HepG2 (cell line): Measurements from ENCODE around the gene RAB6B. TPM values are rescaled to one million over a fixed set of nuclear protein-coding genes. Genes with fewer than 3 reads are reported as not detected.
A peak's percentile ranks its signal among the peaks of the same experiment; 100 is the strongest.

Source experiments
- ARNT ChIP-seq: fragments of 450-650 bp; IDR thresholded peaks from 2 replicates; pipeline ENCODE4 v1.6.1; 2017
- CBX1 ChIP-seq: IDR thresholded peaks from one replicate; pipeline ENCODE4 v1.6.1; 2016; ENCODE audit warnings: antibody characterized with exemption, low read depth
- DPF2 ChIP-seq: sonication (generic); formaldehyde crosslinking; IDR thresholded peaks from 2 replicates; pipeline ENCODE4 v1.4.0; 2020; ENCODE audit warnings: mild to moderate bottlenecking, low read depth, missing genetic modification reagents, borderline replicate concordance
- DR1 ChIP-seq: sonication (generic); formaldehyde crosslinking; IDR thresholded peaks from 2 replicates; pipeline ENCODE4 v1.8.0; 2021; ENCODE audit warnings: mild to moderate bottlenecking, missing genetic modification reagents, inconsistent platforms
- ELF1 ChIP-seq: sonication (generic); formaldehyde crosslinking; IDR thresholded peaks from 2 replicates; pipeline ENCODE4 v1.4.0; 2020; ENCODE audit warnings: missing genetic modification reagents
- FUBP1 ChIP-seq: sonication (generic); formaldehyde crosslinking; IDR thresholded peaks from 2 replicates; pipeline ENCODE4 v1.5.1; 2020; ENCODE audit warnings: missing genetic modification reagents, mild to moderate bottlenecking, borderline replicate concordance
- HMG20A ChIP-seq: IDR thresholded peaks from 2 replicates; pipeline ENCODE4 v1.6.1; 2016; ENCODE audit warnings: borderline replicate concordance
- KDM4B ChIP-seq: sonication (generic); formaldehyde crosslinking; IDR thresholded peaks from 2 replicates; pipeline ENCODE4 v1.4.0; 2020; ENCODE audit warnings: missing genetic modification reagents
- KLF12 ChIP-seq: sonication (generic); formaldehyde crosslinking; IDR thresholded peaks from 2 replicates; pipeline ENCODE4 v1.4.0; 2020; ENCODE audit warnings: missing genetic modification reagents, borderline replicate concordance
- MAZ ChIP-seq, 2 experiments: sonication (generic) in 1 of 2; formaldehyde crosslinking in 1 of 2; IDR thresholded peaks; 2 replicates each; pipeline versions ENCODE4 v1.5.0 to v1.6.1; 2012 to 2020; ENCODE audit warnings: low read depth in 2 of 2, mild to moderate bottlenecking in 2 of 2, borderline replicate concordance in 1 of 2, improper control_type of control experiment in 1 of 2, low read length in 1 of 2, missing genetic modification reagents in 1 of 2, moderate library complexity in 1 of 2
- MLX ChIP-seq: IDR thresholded peaks from 2 replicates; pipeline ENCODE4 v1.6.1; 2016
- PAX8 ChIP-seq: sonication (generic); formaldehyde crosslinking; IDR thresholded peaks from 2 replicates; pipeline ENCODE4 v1.8.0; 2022; ENCODE audit warnings: mild to moderate bottlenecking, missing genetic modification reagents, borderline replicate concordance
- PRPF4 ChIP-seq: fragments of 200-400 bp; formaldehyde crosslinking; IDR thresholded peaks from 2 replicates; pipeline ENCODE4 v1.6.1; 2016; ENCODE audit warnings: low read length, low read depth; ENCODE audit not compliant: poor library complexity, severe bottlenecking
- SNAPC5 ChIP-seq: sonication (generic); formaldehyde crosslinking; IDR thresholded peaks from 2 replicates; pipeline ENCODE4 v1.8.1; 2023; ENCODE audit warnings: mild to moderate bottlenecking, missing genetic modification reagents, borderline replicate concordance
- TSC22D2 ChIP-seq: sonication (generic); formaldehyde crosslinking; IDR thresholded peaks from 2 replicates; pipeline ENCODE4 v1.5.1; 2020; ENCODE audit warnings: missing genetic modification reagents, mild to moderate bottlenecking, borderline replicate concordance
- ZBTB10 ChIP-seq: sonication (generic); formaldehyde crosslinking; IDR thresholded peaks from 2 replicates; pipeline ENCODE4 v1.4.0; 2020; ENCODE audit warnings: missing genetic modification reagents, borderline replicate concordance
- ZNF383 ChIP-seq: sonication (generic); formaldehyde crosslinking; IDR thresholded peaks from 2 replicates; pipeline ENCODE4 v1.4.0; 2020; ENCODE audit warnings: missing genetic modification reagents, mild to moderate bottlenecking, borderline replicate concordance
- ZNF432 ChIP-seq: sonication (generic); formaldehyde crosslinking; IDR thresholded peaks from 2 replicates; pipeline ENCODE4 v1.5.0; 2020; ENCODE audit warnings: missing genetic modification reagents, mild to moderate bottlenecking, borderline replicate concordance
- ZNF564 ChIP-seq: sonication (generic); formaldehyde crosslinking; IDR thresholded peaks from 2 replicates; pipeline ENCODE4 v1.8.1; 2023; ENCODE audit warnings: mild to moderate bottlenecking, missing genetic modification reagents
- ZNF615 ChIP-seq: sonication (generic); formaldehyde crosslinking; IDR thresholded peaks from 2 replicates; pipeline ENCODE4 v1.5.0; 2020; ENCODE audit warnings: mild to moderate bottlenecking, missing genetic modification reagents, borderline replicate concordance
- ZNF761 ChIP-seq: sonication (generic); formaldehyde crosslinking; conservative IDR thresholded peaks from 2 replicates; pipeline ENCODE4 v1.4.0; 2020; ENCODE audit warnings: mild to moderate bottlenecking, missing genetic modification reagents
- ZNF879 ChIP-seq: sonication (generic); formaldehyde crosslinking; IDR thresholded peaks from 2 replicates; pipeline ENCODE4 v1.8.1; 2023; ENCODE audit warnings: missing genetic modification reagents
- ZSCAN12 ChIP-seq: sonication (generic); formaldehyde crosslinking; IDR thresholded peaks from 2 replicates; pipeline ENCODE4 v1.9.0; 2021; ENCODE audit warnings: mild to moderate bottlenecking, missing genetic modification reagents
- polyA plus RNA-seq, 8 experiments: library from polyadenylated mRNA; depleted of rRNA in 3 of 8; stranded (reverse) in 7 of 8; unstranded in 1 of 8; fragments of >200 nt; fragmentation: Illumina TruSeq in 4 of 8; extraction: Trizol in 4 of 8; gene quantifications; 2 replicates each; pipeline versions ENCODE4 v1.2.1 to v1.2.3, GENCODE V29; 2011 to 2016; ENCODE audit warnings: low read depth in 4 of 8, missing spikeins in 1 of 8, mixed read lengths in 1 of 8; ENCODE audit not compliant: insufficient read depth in 1 of 8
- total RNA-seq, 5 experiments: library from RNA; depleted of rRNA; stranded (reverse); fragments of >200 nt; fragmentation: Illumina TruSeq; extraction: Trizol; gene quantifications; 2 replicates each; pipeline ENCODE4 v1.2.3, GENCODE V29; 2016; ENCODE audit warnings: low read depth in 1 of 5

The RAB6B gene
- total and polyA plus RNA-seq, 2 of the 13 experiments (the other 11 are each of a cell fraction or from before 2014, with no cell fraction given): 0.16 TPM; not detected in 1

GRCh38 chr3:133805702-133806475 is 89.8 kb downstream of the RAB6B start, which contains the start of gene SRPRB (continued):
- TF ChIP-seq ZNF564 (CRISPR knock-in tag) (0 out of 2 replicates have a peak, but pooled peaks have one; percentile 21), ELF1 (peak; percentile 58), KDM4B (CRISPR knock-in tag) (0 out of 2 replicates have a peak, but pooled peaks have one; percentile 28), ZNF615 (CRISPR knock-in tag) (no peak), MLX (CRISPR knock-in tag) (no peak; the same call in 1 of the 2 replicates), TSC22D2 (peak; percentile 75; the same call in 1 of the 2 replicates), DPF2 (CRISPR knock-in tag) (no peak), ZNF383 (CRISPR knock-in tag) (no peak), PRPF4 (no peak), SNAPC5 (CRISPR knock-in tag) (0 out of 2 replicates have a peak, but pooled peaks have one; percentile 64), ZBTB10 (CRISPR knock-in tag) (no peak; the same call in 1 of the 2 replicates), MAZ (IDR thresholded peaks at IDR 0.05; ENCODE audit: borderline replicate concordance, low read depth, low read length) (no peak; the same call in 1 of the 2 replicates), MAZ (CRISPR knock-in tag; IDR thresholded peaks at IDR 0.05; ENCODE audit: low read depth) (peak; percentile 79), CBX1 (no peak), ZSCAN12 (CRISPR knock-in tag) (0 out of 2 replicates have a peak, but pooled peaks have one; percentile 75), HMG20A (no peak), ZNF761 (no peak; the same call in 1 of the 2 replicates), DR1 (CRISPR knock-in tag) (peak; percentile 54; the same call in 1 of the 2 replicates), ZNF879 (CRISPR knock-in tag) (no peak), FUBP1 (CRISPR knock-in tag) (no peak), KLF12 (no peak), ARNT (no peak), ZNF432 (no peak), PAX8 (CRISPR knock-in tag) (0 out of 2 replicates have a peak, but pooled peaks have one; percentile 73)
